HG02973 (cell line): Measurements from ENCODE around the gene ZNF561.
"Not testable (repeated sequence)": the region's sequence is repeated elsewhere in the genome, so short reads cannot be mapped to it uniquely, and the experiment has no call there.

Experiments
- ATAC-seq: cut with Tn5 transposase; IDR thresholded peaks from one replicate; pipeline ENCODE4 v1.9.1; 2021; ENCODE audit warnings: moderate library complexity; ENCODE audit not compliant: unreplicated experiment

Gene ZNF561

DNA sequence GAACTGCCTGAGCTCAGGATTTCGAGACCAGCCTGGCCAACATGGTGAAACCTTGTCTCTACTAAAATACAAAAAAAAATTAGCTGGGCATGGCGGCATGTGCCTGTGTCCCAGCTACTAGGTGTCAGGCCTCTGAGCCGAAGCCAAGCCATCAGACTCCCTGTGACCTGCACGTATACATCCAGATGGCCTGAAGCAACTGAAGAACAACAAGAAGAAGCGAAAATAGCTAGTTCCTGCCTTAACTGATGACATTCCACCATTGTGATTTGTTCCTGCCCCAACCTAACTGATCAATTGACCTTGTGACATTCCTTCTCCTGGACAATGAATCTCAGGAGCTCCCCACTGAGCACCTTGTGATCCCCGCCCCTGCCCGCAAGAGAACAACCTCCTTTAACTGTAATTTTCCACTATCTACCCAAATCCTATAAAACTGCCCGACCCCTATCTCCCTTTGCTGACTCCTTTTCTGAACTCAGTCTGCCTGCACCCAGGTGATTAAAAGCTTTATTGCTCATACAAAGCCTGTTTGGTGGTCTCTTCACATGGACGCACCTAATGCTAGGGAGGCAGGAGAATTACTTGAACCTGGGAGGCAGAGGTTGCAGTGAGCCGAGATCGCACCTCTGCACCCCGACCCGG is 38.8 kb downstream of the ZNF561 start:
- ATAC-seq: not testable (repeated sequence)

DNA sequence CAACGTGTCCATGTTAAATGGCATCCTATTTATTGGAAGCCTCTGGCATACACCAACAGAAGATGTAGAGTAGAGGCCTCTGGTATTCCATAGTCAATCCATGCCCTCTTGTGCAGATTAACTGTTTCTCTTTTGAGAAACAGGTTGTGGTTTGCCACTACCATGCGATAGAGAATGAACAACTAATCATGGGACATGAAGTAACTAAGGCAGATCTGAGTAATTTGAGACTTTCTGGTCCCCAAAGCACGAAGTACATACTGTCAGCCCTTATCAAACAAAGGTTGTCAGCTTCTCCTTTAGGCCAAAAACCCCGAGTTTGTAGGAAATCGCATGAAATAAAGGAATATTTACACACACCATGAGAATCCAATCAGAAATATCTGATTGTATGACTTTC is 40.3 kb downstream of the ZNF561 start:
- no peak for ATAC-seq

DNA sequence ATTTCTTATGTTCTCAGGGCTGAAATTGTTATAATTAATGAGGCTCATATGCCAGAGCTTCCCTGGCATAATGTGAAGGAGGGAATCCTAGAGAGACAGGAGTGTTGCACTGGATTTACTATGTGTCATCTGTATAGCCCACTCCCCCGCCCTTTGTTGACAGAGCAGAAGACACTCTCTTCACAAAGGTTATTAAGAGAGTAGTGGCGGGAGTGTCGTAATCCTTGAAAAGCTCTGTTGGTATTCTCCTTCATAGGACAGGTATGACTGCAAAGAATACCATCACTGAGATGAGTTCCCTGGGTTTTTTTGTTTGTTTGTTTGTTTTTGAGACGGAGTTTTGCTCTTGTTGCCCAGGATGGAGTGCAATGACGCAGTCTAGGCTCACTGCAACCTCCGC is 50.8 kb downstream of the ZNF561 start:
- ATAC-seq: no peak

DNA sequence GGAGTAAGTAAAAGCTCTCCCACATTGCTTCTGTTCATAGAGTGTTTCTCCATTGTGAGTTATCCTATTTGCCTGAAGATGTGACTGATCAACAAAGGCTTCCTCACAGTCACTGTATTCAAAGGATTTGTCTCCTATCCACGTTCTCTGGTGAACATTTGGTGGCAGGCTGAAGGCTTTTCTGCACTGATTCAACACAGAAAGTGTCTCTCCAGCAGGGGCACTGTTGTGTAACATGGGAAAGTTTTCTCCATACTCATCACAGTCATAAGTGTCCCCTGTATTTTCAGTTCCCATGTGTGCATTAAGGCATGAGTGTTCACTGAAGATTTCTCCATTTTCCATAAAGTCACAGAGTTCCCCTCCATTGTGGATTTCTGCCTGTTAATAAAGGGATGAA is 54.3 kb downstream of the ZNF561 start:
- ATAC-seq: no peak

DNA sequence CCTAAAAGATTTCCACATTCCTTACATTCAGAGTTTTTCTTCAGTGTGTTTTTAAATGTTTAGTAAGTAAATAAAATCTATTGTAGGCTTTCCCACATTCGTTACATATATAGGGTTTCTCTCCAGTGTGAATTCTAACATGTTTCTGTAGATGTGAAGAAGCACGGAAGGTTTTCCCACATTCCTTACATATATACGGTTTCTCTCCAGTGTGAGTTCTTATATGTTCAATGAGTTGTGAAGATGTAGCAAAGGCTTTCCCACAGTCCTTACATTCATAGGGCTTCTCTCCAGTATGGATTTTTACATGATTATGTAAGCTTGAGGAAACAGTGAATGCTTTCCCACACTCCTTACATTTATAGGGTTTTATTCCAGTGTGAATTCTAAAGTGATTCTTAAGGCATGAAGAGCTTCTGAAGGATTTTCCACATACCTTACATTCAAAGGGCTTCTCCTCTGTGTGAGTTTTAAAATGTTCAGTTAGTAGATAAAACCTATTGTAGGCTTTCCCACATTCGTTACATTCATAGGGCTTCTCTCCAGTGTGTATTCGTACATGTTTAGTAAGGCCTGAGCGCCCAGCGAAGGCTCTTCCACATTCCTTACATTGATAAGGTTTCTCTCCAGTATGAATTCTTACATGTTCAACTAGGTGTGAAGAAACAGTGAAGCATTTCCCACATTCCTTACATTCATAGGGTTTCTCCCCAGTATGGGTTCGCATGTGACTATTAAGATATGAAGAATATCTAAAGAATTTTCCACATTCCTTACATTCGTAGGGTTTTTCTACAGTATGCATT is 54.9 kb downstream of the ZNF561 start:
- no peak for ATAC-seq
